ENCODE results near the gene ZNF503.

Gene ZNF503

DNA sequence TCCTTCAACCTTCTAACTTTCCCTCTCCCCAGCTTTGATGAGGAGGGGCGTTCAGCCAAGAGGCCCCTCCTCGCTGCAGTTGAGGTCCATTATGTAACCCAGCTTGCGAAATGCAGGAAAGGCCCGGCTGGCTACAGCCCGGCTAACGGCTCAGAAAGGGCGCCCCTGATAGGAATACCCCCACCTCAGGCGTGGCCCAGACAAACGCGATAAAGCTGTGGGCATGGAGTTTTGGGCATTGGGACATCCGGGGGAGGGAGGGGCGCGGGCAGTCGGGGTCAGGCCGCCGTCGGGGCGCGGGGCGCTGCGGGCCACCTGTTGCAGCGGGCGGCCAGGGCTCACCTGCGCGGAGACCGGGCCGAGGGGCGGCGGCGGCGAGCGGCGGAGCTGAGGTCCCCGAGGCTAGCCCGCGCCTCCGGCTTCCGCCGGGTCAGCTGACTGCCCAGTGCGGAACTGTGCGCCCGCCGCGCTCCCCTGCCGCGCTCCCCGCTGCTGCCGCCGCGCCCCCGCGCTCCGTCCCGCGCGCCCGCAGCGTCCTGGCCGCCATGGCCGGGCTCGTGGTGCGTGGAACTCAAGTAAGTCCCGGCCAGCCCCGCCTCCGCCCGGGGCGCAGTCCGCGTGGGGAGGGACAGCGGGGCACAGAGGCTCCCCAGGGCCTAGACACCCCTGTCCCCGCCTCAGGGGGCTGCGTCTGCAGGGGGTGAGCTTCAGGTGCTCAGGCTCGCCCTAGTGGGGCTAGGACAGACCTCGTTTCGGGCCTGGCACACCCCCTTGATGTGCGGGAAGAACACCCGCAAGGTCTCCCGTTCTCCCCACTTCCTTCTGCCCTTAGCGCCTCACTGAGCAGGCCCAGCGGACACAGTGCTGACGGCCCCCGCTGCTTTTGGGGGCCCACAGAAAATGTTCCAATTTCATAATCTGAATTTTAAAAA, 29.9 kb upstream of the ZNF503 start, which contains the start of gene LRMDA:
Gene LRMDA, plus strand, starts transcription at position 445 of the 932 bp plus-strand sequence.
- DNase-seq (ENCODE audit: low read depth) = no peak

DNA sequence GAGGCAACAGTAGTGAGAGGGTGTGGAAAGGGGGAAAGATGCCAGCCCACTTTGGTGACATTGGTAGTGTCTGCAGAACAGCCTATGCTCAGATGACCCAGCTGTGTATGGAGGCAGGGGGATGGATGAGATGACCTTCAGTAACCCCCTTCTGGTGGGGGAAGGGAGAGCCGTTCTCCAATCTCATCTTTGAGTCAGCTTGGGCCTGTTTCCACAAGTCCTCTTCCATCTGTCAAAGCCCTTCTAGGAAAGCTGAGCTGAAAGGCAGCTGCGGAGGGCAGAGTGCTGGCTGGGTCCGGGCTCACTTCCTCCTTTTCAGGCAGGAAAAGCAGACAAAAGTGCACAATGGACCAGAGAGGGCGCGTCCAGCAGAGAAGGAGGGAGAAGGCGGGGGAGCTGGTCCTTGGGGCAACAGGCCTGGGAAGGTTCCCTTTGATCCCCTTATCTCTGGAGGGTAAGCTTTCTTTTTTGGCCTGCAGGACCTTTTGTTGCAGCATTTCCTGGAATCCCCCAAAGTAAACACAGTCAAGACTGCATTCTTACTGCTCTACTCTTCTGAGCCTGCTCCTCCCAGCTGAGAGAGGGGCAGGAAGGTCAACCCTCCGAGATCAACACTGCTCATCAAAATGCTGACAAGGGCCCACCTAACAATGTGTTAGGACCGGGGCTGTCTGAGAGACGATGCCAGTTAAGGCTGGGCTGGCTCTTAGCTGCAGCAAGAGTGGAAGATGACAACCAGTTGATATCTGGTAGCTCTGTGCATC, 28.6 kb upstream of the ZNF503 start:
- no peak for DNase-seq (ENCODE audit: low read depth)

DNA sequence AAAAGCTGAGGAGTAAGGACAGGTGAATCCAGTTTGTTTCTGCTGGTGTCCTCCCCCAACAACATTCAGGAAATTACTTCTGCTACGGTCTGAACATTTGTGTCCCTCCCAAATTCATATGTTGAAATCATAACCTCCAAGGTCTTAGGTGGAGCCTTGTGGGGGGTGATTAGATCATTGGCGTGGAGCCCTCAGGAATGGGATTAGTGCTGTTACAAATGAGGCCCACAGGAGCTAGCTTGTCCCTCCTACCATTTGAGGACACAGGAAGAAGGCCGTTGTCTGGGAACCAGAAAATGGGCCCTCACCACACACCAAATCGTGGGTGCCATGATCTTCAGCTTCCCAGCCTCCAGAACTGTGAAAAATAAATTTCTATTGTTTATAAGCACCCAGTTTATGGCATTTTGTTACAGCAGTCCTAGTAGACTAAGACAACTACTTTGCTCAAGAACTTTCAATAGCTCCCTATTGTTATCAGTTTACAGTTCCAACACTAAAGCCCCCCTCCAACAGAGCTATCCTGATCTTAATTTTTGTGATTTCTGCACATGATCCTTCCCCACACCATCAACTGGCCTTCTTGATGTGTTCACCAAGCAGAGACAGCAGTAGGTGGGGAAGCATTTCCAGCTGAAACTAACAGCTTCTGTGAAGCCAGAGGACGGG, 27.7 kb upstream of the ZNF503 start:
- no peak for DNase-seq (ENCODE audit: low read depth)

DNA sequence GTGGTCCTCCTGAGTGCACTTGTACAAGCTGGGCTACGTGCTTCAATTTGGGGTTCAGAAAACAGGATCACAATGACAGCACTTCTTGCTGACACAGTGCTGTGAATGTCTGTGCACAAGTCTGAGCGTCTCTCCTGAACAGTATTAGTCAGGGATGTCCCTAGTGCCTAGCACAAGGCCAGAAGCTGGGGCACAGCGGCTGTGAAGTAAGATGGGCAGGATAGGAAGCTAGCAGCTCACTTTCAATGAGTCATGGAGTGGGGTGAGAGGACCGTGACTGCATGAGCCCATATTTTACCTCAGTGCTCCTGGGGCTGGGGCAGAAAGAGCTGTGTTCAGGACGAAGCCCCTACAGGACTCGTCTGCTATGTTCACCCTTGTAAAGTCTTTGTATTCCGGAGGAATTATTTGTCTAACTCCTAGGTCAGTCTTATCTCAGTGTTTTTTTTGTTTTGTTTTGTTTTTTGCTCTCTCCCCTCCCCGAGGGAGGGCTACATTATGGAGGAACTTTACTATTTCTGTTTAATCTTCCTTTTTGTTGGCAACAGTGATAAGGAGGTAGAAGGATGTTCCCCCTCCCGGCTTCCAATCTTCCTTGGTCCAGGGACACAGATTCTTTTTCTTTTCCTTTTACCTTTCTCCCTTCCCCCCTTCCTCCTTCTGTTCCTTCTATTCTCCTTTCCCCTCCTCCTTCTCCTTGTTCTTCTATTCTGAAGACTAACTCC, 27.0 kb upstream of the ZNF503 start:
- DNase-seq (ENCODE audit: low read depth) = no peak

GRCh38 chr10:75427951-75428350, 26.4 kb upstream of the ZNF503 start:
- DNase-seq (ENCODE audit: low read depth) = no peak

- DNase-seq (ENCODE audit: low read depth) = no peak
Observed at GRCh38 chr10:75426880-75427279, 25.3 kb upstream of the ZNF503 start.

DNA sequence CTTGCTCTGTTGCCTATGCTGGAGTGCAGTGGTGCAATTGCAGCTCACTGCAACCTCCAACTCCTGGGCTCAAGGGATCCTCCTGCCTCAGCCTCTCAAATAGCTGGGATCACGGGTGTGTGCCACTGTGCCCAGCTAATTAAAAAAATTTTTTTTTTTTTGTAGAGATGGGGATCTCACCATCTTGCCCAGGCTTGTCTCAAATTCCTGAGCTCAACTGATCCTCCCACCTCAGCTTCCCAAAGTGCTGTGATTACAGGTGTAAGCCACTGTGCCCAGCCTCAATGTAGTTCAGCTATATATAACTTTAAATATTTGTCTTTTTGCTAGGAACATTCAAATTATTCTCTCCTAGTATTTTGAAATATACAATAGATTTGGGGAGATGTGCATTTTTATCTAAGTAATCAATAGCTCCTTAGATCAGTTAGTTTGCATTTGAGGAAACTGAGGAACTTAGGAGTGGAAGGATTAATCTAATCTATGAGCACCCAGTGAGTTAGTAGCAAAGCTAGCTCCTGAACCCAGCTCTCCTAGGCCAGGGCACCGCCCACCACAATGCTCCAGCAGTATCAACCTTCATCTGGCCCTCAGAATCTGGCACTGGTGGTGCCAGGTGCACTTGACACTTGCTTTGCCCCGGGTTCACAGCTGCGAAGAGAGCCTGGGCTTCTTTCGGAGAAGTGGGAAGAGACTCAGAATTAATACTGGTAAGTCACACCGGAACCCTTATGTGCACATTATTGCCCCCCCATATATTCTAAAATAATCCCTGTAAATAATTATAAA, 23.9 kb upstream of the ZNF503 start:
- DNase-seq (ENCODE audit: low read depth) = no peak

GRCh38 chr10:75424571-75424970, 23.0 kb upstream of the ZNF503 start:
- DNase-seq (ENCODE audit: low read depth) = no peak

DNA sequence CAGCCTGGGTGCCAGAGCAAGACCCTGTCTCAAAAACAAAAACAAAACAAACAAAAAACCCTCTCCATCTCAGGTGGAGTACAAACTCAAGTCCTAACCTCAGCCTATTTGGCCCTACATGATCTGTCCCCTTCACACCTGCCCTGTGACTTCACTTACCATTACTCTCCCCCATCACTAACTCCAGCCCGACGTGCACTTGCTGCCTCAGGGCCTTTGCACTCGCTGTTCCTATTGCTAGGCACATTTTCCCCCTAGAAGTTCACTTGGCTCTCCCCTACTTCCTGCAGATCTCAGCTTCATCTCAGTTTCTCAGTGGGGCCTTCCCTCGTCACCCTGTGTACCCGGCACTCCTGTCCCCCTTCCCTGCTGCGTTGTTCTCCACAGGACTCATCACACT, 21.3 kb upstream of the ZNF503 start:
- DNase-seq (ENCODE audit: low read depth) = no peak

GRCh38 chr10:75418712-75419111, 17.1 kb upstream of the ZNF503 start:
- DNase-seq (ENCODE audit: low read depth) = no peak

DNA sequence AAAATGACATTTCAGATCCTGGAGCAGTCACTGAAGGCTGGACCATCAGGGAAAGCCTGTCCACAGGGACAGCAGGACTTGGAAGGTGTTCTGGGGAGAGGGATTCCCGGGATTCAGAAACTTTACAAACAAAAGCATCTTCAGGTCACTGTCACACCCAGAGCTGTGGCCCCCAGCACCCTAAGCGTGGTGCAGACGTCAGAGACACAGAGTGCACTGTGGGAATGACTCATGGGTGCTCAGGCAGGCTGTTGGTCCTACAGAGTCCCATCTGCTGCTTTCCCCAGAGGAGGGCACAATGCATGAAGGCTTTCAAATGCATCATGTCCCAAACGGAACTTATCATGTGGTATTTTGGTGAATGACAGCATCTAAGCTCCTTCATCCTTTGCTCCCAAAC, 16.7 kb upstream of the ZNF503 start:
- DNase-seq (ENCODE audit: low read depth) = no peak

DNA sequence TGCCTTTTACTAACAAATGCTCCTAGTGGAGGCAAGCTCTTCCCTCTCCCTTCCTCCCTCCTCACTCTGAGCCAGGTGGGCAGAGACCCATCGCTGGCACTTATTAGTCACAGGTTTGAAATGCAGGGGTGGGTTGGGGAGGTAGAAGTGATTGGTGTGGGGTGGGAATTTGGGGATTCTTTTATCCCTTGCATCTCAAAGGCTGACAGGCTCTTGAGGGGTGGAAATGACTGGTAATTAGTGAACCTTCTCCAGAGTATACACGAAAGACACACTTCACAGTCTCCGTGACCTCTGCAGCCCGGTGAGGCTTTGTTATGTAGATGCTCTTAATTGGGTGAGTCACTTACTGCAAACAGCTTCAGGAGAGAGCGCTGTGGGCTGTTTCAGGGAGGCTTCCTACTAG, 16.0 kb upstream of the ZNF503 start:
- no peak for DNase-seq (ENCODE audit: low read depth)

DNA sequence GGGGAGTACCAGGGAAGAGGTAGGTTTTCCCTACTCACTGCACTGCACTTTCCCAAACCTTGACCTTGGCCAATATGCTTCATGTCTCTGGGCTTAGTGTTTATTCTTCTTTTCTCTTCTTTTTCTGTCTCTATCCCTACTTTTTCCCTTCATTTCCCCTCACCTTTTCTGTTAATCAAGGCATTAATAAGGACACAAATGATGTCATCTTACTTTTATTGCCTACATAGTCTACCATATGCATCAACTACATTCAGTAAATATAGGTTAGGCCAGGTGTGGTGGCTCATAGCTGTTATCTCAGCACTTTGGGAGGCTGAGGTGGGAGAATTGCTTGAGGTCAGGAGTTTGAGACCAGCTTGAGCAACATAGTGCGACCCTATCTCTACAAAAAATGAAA, 13.0 kb upstream of the ZNF503 start:
- DNase-seq (ENCODE audit: low read depth) = no peak

- DNase-seq (ENCODE audit: low read depth) = no peak
Observed at GRCh38 chr10:75410132-75411005, 8.8 kb upstream of the ZNF503 start.

GRCh38 chr10:75408911-75409885, 7.6 kb upstream of the ZNF503 start:
- no peak for DNase-seq (ENCODE audit: low read depth)

GRCh38 chr10:75408509-75408875, 6.9 kb upstream of the ZNF503 start:
- DNase-seq (ENCODE audit: low read depth) = no peak

DNA sequence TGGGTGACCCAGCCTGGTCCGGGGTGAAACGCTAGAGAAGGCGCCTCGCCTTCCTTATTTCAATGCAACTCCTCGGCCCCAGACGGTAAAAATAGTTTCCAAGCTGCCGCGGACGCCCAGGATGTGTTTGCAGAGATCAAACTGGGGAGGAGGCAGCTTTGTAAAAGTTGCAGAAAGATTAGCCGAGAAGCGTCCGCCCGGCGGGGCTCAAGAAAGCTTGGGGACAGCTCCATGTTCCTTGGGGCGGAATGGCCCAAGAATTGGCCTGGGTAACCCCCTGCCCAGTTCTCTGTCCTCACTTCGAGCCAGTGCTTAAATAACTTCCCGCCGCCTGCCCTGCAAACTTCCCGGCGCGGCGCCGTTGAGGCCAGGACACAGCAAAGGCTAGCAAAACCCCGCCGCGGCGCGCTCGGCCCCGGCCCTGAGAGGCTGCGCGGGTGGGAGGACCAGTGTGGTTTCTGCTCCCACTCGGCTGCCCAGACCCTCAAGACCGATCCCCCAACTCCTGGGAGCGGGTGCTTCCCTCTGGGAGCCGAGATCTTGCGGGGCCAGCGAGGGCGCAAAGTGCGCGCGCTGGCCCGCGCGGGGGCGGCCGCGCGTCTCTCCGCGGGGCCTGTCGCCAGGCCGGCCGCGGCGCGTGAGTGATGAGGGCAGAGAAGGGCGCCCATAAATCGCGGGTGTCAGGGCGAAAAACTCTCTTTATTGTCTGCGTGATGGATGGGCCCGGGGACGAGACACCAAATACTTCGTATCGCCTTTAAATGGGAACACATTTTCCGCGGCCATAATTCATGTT, 6.3 kb upstream of the ZNF503 start:
- DNase-seq (ENCODE audit: low read depth) = no peak

DNA sequence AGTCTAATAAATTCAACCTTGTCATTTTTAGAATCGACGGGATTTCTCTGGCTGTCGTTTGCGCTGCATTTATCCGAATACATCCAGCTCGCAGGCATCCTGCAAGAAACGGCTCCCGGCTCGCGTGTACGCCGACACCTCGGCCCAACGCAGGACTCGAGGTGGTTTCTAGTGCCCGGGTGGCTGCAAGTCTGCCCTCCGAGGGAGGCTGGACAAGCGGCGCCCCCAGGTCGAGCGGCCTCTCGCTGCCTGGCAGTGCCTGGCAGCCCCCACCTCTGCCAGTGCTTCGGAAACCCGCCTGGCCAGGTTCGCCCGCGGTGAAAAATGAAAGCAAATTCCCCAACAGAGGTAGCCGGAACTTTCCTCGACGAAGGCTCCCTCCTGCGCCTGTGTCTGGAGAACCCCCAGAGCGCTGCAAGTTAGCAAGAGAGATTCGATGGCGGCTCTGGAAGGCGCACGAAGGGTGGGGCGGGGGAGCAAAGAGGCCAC, 5.7 kb upstream of the ZNF503 start:
- no peak for DNase-seq (ENCODE audit: low read depth)
